GM19455 (cell line): ENCODE results near the gene CFAP161.

Experiments used
- ATAC-seq: cut with Tn5 transposase; IDR thresholded peaks from one replicate; pipeline ENCODE4 v1.9.1; 2021; ENCODE audit not compliant: unreplicated experiment

The CFAP161 gene

GRCh38 chr15:81133782-81134461, at the start of gene CFAP161:
CFAP161 (plus strand) TSS chr15:81134270; CDS start chr15:81134330, 60 bp downstream.
- ATAC-seq = no peak

GRCh38 chr15:81084716-81085115, 49.4 kb upstream of the CFAP161 start:
- no peak for ATAC-seq

GRCh38 chr15:81085213-81085612, 48.9 kb upstream of the CFAP161 start:
- no peak for ATAC-seq

GRCh38 chr15:81085898-81086297, 48.2 kb upstream of the CFAP161 start:
- ATAC-seq = no peak

GRCh38 chr15:81087066-81087465, 47.0 kb upstream of the CFAP161 start:
- ATAC-seq = no peak

DNA sequence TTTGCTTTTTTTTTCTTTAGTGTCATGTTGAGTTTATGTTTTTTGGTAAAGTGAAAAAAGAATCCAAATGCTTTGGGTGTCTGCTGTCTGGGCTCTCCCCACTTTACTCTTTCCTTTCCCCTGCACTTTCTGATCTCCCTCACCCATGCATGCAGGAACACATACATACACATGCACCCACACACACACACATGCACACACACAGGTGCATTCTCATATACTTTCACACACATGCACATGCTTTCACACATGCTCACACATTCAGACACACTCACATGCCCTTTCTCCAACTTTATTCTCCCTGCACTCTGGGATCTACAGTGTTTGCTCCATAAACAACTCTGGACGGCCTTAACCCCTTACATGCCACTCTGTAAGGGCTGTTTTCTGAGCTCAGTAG, 46.4 kb upstream of the CFAP161 start:
- ATAC-seq = no peak

DNA sequence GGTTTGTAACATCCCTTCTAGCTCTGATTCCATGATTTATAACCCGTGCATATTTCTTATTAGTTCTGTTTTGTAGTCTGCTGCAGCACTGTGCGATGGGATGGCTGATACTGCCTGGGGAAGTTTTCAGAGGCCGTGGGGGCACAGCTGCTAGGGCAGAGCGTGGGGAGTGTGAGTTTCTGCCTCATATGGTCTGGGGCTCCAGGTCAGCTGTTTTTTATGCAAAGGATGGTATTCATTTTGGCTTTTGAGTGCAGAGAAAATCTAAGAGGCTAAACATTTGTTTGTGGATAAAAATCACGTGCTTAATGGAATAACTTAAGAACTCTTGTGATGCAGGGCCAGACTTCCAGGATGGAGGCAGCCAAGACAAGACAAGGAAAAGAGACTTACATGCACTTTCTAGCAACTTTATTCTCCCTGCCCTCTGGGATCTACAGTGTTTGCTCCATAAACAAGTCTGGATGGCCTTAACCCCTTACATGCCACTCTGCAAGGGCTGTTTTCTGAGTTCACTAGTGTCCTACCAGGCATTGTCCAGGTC, 45.5 kb upstream of the CFAP161 start:
- no peak for ATAC-seq

DNA sequence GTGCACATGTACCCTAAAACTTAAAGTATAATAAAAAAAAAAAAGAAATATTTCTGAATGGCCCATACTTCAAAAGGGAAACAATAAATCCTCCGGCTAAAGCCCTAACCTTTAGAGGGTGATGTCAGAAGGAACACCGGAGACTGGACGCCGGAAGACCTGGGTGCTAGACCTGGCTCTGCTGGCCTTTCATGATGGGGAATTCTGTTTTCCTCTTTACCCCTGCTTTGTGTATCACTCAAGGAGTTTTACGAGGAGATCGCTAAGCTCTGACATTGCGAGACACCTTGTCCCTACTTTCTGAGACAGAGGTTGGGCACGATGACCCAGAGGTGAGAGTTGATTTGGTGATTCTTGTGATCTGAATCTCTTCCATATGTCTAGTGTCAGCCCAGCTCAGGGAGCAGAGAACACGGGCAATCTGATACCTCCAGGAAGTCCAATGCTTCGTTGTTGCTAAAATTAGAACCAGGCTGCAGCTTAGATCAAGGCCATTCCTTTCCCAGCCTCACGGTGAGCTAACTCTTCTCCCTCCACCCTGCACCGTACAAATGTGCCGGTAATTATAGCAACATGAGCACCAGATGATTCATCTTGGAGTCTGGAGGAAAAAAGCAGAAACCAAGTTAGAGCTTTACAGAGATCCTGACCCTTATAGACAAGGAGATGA, 42.0 kb upstream of the CFAP161 start:
- ATAC-seq = no peak

GRCh38 chr15:81092559-81092902, 41.5 kb upstream of the CFAP161 start:
- no peak for ATAC-seq

DNA sequence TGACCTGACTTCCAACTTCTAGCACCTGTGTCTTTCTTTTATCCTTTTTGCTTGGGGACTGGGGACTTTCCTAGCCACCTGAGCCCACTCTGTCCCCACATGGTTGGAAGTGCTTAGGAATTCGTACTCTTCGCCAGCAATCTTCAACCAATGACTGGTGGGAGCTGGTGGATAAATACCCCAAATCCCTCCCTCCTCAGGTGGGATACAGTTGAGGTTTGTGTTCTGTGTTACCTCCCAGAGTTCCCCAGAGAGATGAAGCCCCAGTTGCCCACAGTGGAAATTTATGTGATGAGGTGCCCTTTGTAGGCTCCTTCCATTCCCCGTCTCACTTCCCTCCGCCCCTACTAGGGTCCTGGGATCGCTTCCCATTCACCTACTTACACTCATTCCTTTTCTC, 40.1 kb upstream of the CFAP161 start:
- no peak for ATAC-seq

DNA sequence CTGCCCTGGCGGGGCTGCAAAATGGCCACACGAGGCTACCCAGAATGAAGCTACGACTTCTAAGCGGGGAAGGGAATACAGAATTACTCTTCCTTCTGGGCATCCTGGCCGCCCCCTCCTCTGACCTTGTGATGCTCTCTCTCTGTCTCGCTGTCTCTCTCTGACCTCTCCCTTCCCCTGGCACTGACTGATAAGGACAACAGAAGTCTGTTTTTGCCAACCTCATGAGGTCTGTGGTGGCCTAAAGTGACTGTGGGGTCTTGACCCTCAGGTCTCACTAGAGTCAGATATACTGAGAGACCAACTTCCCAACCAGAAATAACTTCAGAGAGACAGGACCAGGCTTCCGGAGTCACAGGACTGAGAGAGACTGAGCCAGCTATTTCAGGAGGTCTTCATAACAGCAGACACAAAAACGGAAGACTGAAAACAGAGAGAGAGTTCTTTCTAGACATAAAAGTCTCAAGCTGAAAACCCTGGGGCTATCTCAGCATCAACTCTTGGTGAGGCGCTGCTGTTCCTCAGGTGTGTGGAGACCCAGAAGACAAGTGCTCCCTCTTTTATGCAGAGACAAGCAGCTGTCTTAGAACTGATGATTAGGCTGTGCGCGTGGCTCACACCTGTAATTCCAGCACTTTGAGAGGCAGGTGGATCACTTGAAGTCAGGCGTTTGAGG, 38.2 kb upstream of the CFAP161 start:
- no peak for ATAC-seq

GRCh38 chr15:81096398-81096797, 37.7 kb upstream of the CFAP161 start:
- no peak for ATAC-seq

DNA sequence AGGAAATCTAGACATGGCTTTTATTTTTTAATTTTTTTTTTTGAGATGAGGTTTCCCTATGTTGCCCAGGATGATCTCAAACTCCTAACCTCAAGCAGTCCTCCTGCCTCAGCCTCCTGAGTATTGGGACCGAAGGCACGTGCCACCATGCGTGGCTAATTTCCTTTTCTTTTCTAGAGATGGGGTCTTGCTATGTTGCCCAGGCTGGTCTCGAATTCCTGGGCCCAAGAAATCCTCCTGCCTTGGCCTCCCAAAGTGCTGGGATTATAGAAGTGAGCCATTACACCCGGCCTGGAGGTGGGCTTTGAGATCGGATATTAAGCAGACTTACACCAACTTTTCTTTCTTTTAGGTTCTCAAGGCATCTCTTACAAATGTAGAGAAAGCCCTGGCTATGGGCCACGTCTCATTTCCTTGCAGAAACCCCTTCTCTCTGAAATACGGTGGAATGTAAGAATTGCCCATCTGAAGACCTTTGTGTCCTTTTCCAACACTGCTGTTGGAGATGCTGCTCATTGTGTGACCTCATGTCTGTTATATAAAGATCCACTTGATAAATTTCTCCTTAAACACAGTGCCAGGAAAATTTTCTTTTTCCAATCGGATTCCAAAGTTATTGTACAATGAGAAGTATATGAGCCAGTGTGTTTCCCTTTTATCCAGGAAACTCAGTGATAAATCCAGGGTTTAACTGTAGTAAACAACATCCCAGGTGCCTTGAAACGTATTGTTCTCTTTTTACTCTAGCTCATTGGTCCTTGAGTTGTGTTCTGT, 36.8 kb upstream of the CFAP161 start:
- ATAC-seq = no peak

DNA sequence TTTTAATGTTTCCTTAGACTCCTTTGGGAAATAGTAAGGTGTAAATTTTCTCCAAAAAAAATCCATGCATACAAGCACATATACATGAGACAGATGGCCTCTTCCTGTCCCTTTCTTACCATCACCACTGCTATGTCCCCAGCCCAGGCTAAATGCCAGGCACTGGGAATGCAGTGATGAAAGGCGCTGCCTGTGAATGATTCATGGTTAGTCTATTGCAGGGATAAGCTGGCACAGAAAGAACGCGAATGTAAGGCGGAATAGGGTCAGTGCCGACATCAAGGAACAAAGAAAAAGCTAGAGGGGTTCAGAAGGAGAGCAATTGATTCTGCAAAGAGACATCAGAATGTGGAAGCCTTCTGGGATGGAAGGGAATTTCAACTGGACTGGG, 36.2 kb upstream of the CFAP161 start:
- ATAC-seq = no peak

DNA sequence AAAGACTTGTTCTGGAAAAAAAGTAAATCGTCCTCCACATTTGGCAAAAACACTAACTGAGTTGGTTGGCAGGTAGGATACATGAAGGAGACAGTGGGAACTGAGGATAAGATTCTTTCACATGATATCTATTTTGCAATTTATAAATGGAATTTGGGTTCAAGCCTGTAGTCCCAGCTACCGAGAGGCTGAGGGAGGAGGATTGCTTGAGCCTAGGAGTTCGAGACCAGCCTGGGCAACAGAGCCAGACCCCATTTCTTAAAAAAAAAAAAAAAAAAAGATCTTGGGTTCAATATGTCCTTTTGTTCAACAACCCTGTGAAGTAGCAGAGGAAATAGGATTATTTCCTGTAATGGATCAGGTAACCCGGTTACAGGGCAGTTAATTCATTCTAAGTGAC, 35.7 kb upstream of the CFAP161 start:
- ATAC-seq = no peak

GRCh38 chr15:81098861-81099651, 35.0 kb upstream of the CFAP161 start:
- no peak for ATAC-seq

GRCh38 chr15:81101894-81102815, 31.9 kb upstream of the CFAP161 start:
- ATAC-seq = no peak

DNA sequence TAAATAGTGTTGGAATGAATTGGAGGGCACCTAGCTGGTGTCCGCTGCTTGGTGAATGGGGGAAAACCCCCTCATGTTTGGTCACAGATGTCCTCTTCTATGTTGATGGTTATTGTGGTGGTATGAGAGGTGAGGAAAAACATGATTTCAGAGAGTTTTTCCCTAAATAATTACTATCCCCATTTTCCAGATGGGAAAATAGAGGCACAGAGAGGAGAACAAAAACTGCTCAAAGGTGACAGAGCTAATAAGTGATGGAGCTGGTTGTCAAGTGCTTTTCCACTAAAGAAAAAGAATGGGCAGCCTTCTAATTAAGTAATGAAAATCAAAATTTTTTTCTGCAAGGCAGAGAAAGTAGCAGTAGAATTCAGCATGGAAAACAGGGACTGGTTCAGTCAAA, 30.2 kb upstream of the CFAP161 start:
- no peak for ATAC-seq

- no peak for ATAC-seq
Measured at GRCh38 chr15:81105545-81105944, 28.5 kb upstream of the CFAP161 start.
